Endothelial cell of umbilical vein (primary cell): ENCODE results near the gene SLC66A2. TPM values are rescaled to one million over a fixed set of nuclear protein-coding genes. Genes with fewer than 3 reads are reported as not detected.
"Not testable (repeated sequence)": the region's sequence is repeated elsewhere in the genome, so short reads cannot be mapped to it uniquely, and the experiment has no call there.

Experiments
- BruUV-seq: library from RNA; stranded (reverse); fragments of 400-500 nt; replicated peaks from 2 replicates; lab custom pipeline; 2021; lab: Mats Ljungman, UMichigan
- CTCF ChIA-PET: fragments of 300-600, 350-600 bp; sonication (Branson Sonifier 250); formaldehyde crosslinking; loops from one replicate; lab custom pipeline; 2021; ENCODE audit warnings: antibody characterized with exemption, inconsistent platforms; lab: Charles Lee
- POLR2A ChIA-PET: fragments of 300-600, 350-600 bp; sonication (Branson Sonifier 250); formaldehyde crosslinking; loops from one replicate; lab custom pipeline; 2021; ENCODE audit warnings: antibody characterized with exemption, inconsistent platforms; lab: Charles Lee
- DNase-seq: peaks from one replicate; pipeline ENCODE4 v3.0.0-alpha.2; 2011; ENCODE audit warnings: low read depth, low spot score
- FAIRE-seq: peaks from 2 replicates; lab custom pipeline; 2011; peaks lifted over from hg19 to GRCh38; lab: Jason Lieb, UNC
- H2AFZ ChIP-seq: 2 replicates; pipeline ENCODE4 v1.6.0; 2012; ENCODE audit warnings: low read depth, low read length, control low read depth, inconsistent platforms
- H3K27ac ChIP-seq: 2 replicates; pipeline ENCODE4 v1.5.1; 2011; ENCODE audit warnings: low read depth, mild to moderate bottlenecking, control low read depth, low read length, moderate library complexity; ENCODE audit not compliant: insufficient read depth
- H3K27me3 ChIP-seq, 2 experiments: 2 replicates each; pipeline versions ENCODE4 v1.6.0 to v1.6.1; 2011; ENCODE audit warnings: low read length in 2 of 2, mixed read lengths in 1 of 2; ENCODE audit not compliant: control insufficient read depth in 2 of 2, insufficient read depth in 2 of 2
- H3K36me3 ChIP-seq, 2 experiments: 2 replicates in 1 of 2; 3 replicates in 1 of 2; pipeline ENCODE4 v1.5.1; 2011; ENCODE audit warnings: low read length in 2 of 2, mild to moderate bottlenecking in 1 of 2, moderate library complexity in 1 of 2; ENCODE audit not compliant: control insufficient read depth in 2 of 2, insufficient read depth in 2 of 2; ENCODE audit errors: extremely low read depth in 1 of 2
- H3K4me1 ChIP-seq: 3 replicates; pipeline ENCODE4 v1.5.1; 2011; ENCODE audit warnings: mild to moderate bottlenecking, low read length; ENCODE audit not compliant: control insufficient read depth, insufficient read depth; ENCODE audit errors: extremely low read depth
- H3K4me2 ChIP-seq: 2 replicates; pipeline ENCODE4 v1.6.1; 2011; ENCODE audit warnings: low read length, control low read depth, mixed read lengths; ENCODE audit not compliant: insufficient read depth
- H3K4me3 ChIP-seq, 3 experiments: fragments of 200-600 bp in 1 of 3; sonication (generic), shearing (Covaris generic) in 1 of 3; replicated peaks in 1 of 3; 2 replicates each; pipeline ENCODE4 v1.5.1; 2011 to 2016; ENCODE audit warnings: control low read depth in 3 of 3, low read length in 3 of 3, mild to moderate bottlenecking in 2 of 3, inconsistent platforms in 1 of 3, low read depth in 1 of 3, moderate library complexity in 1 of 3; ENCODE audit not compliant: insufficient read depth in 1 of 3
- H3K79me2 ChIP-seq: 2 replicates; pipeline ENCODE4 v1.6.0; 2012; ENCODE audit warnings: low read length, inconsistent platforms; ENCODE audit not compliant: control insufficient read depth, insufficient read depth
- H3K9ac ChIP-seq: replicated peaks from 2 replicates; pipeline ENCODE3; 2011; ENCODE audit warnings: low read length, control low read depth; ENCODE audit not compliant: insufficient read depth; ENCODE audit errors: extremely low read depth
- H3K9me1 ChIP-seq: replicated peaks from 3 replicates; pipeline ENCODE4 v1.6.0; 2011; ENCODE audit warnings: mild to moderate bottlenecking, low read length; ENCODE audit not compliant: control insufficient read depth, insufficient read depth; ENCODE audit errors: extremely low read depth
- H3K9me3 ChIP-seq: replicated peaks from 2 replicates; pipeline ENCODE4 v1.5.1; 2012; ENCODE audit warnings: low read length, inconsistent platforms; ENCODE audit not compliant: control insufficient read depth, insufficient read depth
- H4K20me1 ChIP-seq: replicated peaks from 2 replicates; pipeline ENCODE3; 2011; ENCODE audit warnings: mild to moderate bottlenecking, low read length; ENCODE audit not compliant: control insufficient read depth, insufficient read depth; ENCODE audit errors: extremely low read depth
- CTCF ChIP-seq, 2 donors: IDR thresholded peaks; 1 replicate in 1 of 2; 2 replicates in 1 of 2; pipeline ENCODE4 v1.5.1; 2011; ENCODE audit warnings: low read length in 2 of 2, mild to moderate bottlenecking in 2 of 2, moderate library complexity in 2 of 2, control low read depth in 1 of 2, inconsistent platforms in 1 of 2, low read depth in 1 of 2; ENCODE audit not compliant: insufficient read depth in 1 of 2; ENCODE audit errors: extremely low read depth in 1 of 2
- EZH2 ChIP-seq: IDR thresholded peaks from 2 replicates; pipeline ENCODE4 v1.6.1; 2012; ENCODE audit warnings: borderline replicate concordance, low read depth, mild to moderate bottlenecking, moderate library complexity, low read length, inconsistent platforms; ENCODE audit not compliant: severe bottlenecking
- FOS ChIP-seq: IDR thresholded peaks from 2 replicates; pipeline ENCODE4 v1.6.1; 2011; ENCODE audit warnings: mild to moderate bottlenecking, low read length, moderate library complexity, borderline replicate concordance; ENCODE audit not compliant: insufficient read depth
- GATA2 ChIP-seq: IDR thresholded peaks from 2 replicates; pipeline ENCODE4 v1.7.0; 2011; ENCODE audit warnings: low read depth, mild to moderate bottlenecking, moderate library complexity, mixed read lengths, low read length; ENCODE audit not compliant: insufficient read length, insufficient read depth
- JUN ChIP-seq: IDR thresholded peaks from 2 replicates; pipeline ENCODE4 v1.6.1; 2011; ENCODE audit warnings: borderline replicate concordance, low read depth; ENCODE audit not compliant: insufficient read length, insufficient read depth
- MAX ChIP-seq: IDR thresholded peaks from 2 replicates; pipeline ENCODE4 v1.6.1; 2011; ENCODE audit not compliant: insufficient read depth, insufficient read length
- MYC ChIP-seq: IDR thresholded peaks from one replicate; pipeline ENCODE4 v1.6.1; 2011; ENCODE audit warnings: mild to moderate bottlenecking, low read depth, low read length
- POLR2A ChIP-seq: IDR thresholded peaks from 2 replicates; pipeline ENCODE4 v1.6.1; 2012; ENCODE audit warnings: low read depth, mild to moderate bottlenecking, control low read depth, low read length
- POLR2AphosphoS5 ChIP-seq: IDR thresholded peaks from 2 replicates; pipeline ENCODE4 v1.6.1; 2012; ENCODE audit warnings: low read depth, mild to moderate bottlenecking, control low read depth, low read length, moderate library complexity; ENCODE audit not compliant: insufficient read depth
- dilution Hi-C: fragments of 300-500 bp; cut with MboI; formaldehyde crosslinking; loops from one replicate; pipeline ENCODE4 v1.15.0; 2019; ENCODE audit warnings: low sequenced_read_pairs; ENCODE audit not compliant: extremely low pct_ligation_motif_present
- intact Hi-C: fragments of 100-400 bp; cut with micrococcal nuclease; formaldehyde crosslinking; loops from one replicate; pipeline ENCODE4 v1.10.0; 2022
- polyA plus RNA-seq, 4 experiments: library from polyadenylated mRNA; depleted of rRNA in 3 of 4; stranded (reverse) in 3 of 4; unstranded in 1 of 4; fragments of >200 nt; gene quantifications; 2 replicates each; pipeline versions ENCODE4 v1.2.1 to v1.2.3, GENCODE V29; 2011 to 2012; ENCODE audit warnings: missing spikeins in 1 of 4
- total RNA-seq: library from RNA; stranded (reverse); gene quantifications from 2 replicates; pipeline ENCODE4 v1.2.3, GENCODE V29; 2021

SLC66A2 gene
- total and polyA plus RNA-seq, 2 donors (not counting 3 experiments of a cell fraction or from before 2014, with no cell fraction given), result 32.5 to 37.1 TPM

GRCh38 chr18:79866889-79867574, 84.4 kb downstream of the SLC66A2 start:
- dilution Hi-C loops, result no loop called here
- no TSS peak for BruUV-seq
- Histone ChIP-seq H3K9me3 (no peaks in the 10 kb centered on the region), H3K9me1 (no peaks in the 10 kb centered on the region), H3K79me2 (no peaks in the 10 kb centered on the region), H3K4me3 (no peak overlapping the region), H3K36me3 (no peaks in the 10 kb centered on the region), H4K20me1 (no peaks in the 10 kb centered on the region), H3K4me1 (no peaks in the 10 kb centered on the region), H3K27ac (no peak overlapping the region), H2AFZ (no peak overlapping the region), H3K4me2 (no peak overlapping the region), H3K9ac (no peak overlapping the region), H3K27me3 (no peaks in the 10 kb centered on the region)
- ChIA-PET POLR2A (no interaction called here), CTCF (no interaction called here)
- intact Hi-C loops, result no loop called here
- no peak for TF ChIP-seq MYC
- no peak for TF ChIP-seq POLR2AphosphoS5
- TF ChIP-seq EZH2, result no peak
- no peak for TF ChIP-seq POLR2A
- no peak for TF ChIP-seq FOS
- TF ChIP-seq MAX, result no peak
- TF ChIP-seq JUN, result no peak
- no peak for TF ChIP-seq GATA2
- TF ChIP-seq CTCF (IDR thresholded peaks at IDR 0.05; ENCODE audit: extremely low read depth in 1 of 2, insufficient read depth in 1 of 2, low read depth in 1 of 2, low read length in 2 of 2), result no peak
- no peak for FAIRE-seq
- DNase-seq, result no peak

- dilution Hi-C loops, intact Hi-C loops, DNase-seq, H3K9me3 ChIP-seq, H2AFZ ChIP-seq, H4K20me1 ChIP-seq, H3K9me1 ChIP-seq, CTCF ChIA-PET, FAIRE-seq, H3K4me2 ChIP-seq, H3K4me1 ChIP-seq, POLR2A ChIA-PET, H3K79me2 ChIP-seq, H3K4me3 ChIP-seq, H3K27me3 ChIP-seq, H3K9ac ChIP-seq, H3K27ac ChIP-seq, BruUV-seq, H3K36me3 ChIP-seq: not testable (repeated sequence)
Observed at GRCh38 chr18:79865951-79866350, 85.5 kb downstream of the SLC66A2 start.
